Activated naive CD4-positive, alpha-beta T cell treated with anti-CD3 and anti-CD28 coated beads, Interleukin-2, amount 10 ng/mL, durations not matched to agents 7 days and 5 days (primary cell): ENCODE data around the gene SCMH1.
"Not testable (repeated sequence)": the region's sequence is repeated elsewhere in the genome, so short reads cannot be mapped to it uniquely, and the experiment has no call there.

Source experiments
- CTCF ChIA-PET: fragments of 350-600 bp; sonication (Branson Sonifier 250); formaldehyde crosslinking; loops from one replicate; lab custom pipeline; 2021; ENCODE audit warnings: antibody characterized with exemption; lab: Charles Lee
- DNase-seq: peaks from one replicate; pipeline ENCODE4 v3.0.0-alpha.2; 2020
- H3K27ac Mint-ChIP-seq: one replicate; pipeline ENCODE4 v1.8.0; 2021; ENCODE audit warnings: mild to moderate bottlenecking, moderate library complexity, mixed read lengths
- H3K27me3 Mint-ChIP-seq: one replicate; pipeline ENCODE4 v1.8.0; 2021; ENCODE audit warnings: mild to moderate bottlenecking, mixed read lengths
- H3K36me3 Mint-ChIP-seq: one replicate; pipeline ENCODE4 v1.8.0; 2021; ENCODE audit warnings: mixed read lengths
- H3K4me1 Mint-ChIP-seq: one replicate; pipeline ENCODE4 v1.8.0; 2021; ENCODE audit warnings: mixed read lengths
- H3K4me3 Mint-ChIP-seq: one replicate; pipeline ENCODE4 v1.8.0; 2021; ENCODE audit warnings: mild to moderate bottlenecking, moderate library complexity, mixed read lengths
- H3K9me3 Mint-ChIP-seq: one replicate; pipeline ENCODE4 v1.8.0; 2021; ENCODE audit warnings: mixed read lengths

The SCMH1 gene

GRCh38 chr1:41138549-41138948 is 103.6 kb downstream of the SCMH1 start:
- Mint-ChIP-seq H3K27me3 (no peaks in the 10 kb centered on the region), H3K9me3 (peaks cover 2% of the 10 kb centered on the region), H3K36me3 (peaks cover 54% of the 10 kb centered on the region), H3K4me1 (no peaks in the 10 kb centered on the region), H3K27ac (no peak overlapping the region), H3K4me3 (no peak overlapping the region)
- no peak for DNase-seq
- CTCF ChIA-PET, result no interaction called here

GRCh38 chr1:41135196-41135947 is 106.7 kb downstream of the SCMH1 start:
- Mint-ChIP-seq H3K27ac (no peak overlapping the region), H3K4me3 (no peak overlapping the region), H3K36me3 (peaks cover 57% of the 10 kb centered on the region), H3K9me3 (peaks cover 5% of the 10 kb centered on the region), H3K27me3 (no peaks in the 10 kb centered on the region), H3K4me1 (no peaks in the 10 kb centered on the region)
- CTCF ChIA-PET, result no interaction called here
- DNase-seq, result no peak

- H3K4me3 Mint-ChIP-seq, H3K27me3 Mint-ChIP-seq, DNase-seq, CTCF ChIA-PET, H3K27ac Mint-ChIP-seq, H3K4me1 Mint-ChIP-seq, H3K9me3 Mint-ChIP-seq: not testable (repeated sequence)
- peaks cover 51% of the 10 kb centered on the region for H3K36me3 Mint-ChIP-seq
Measured at GRCh38 chr1:41134325-41134724, 107.8 kb downstream of the SCMH1 start.

GRCh38 chr1:41122851-41123518 is 119.1 kb downstream of the SCMH1 start:
- H3K27ac Mint-ChIP-seq, result no peak overlapping the region
- no peaks in the 10 kb centered on the region for H3K4me1 Mint-ChIP-seq
- CTCF ChIA-PET, result interaction anchor here (0.8 to 1.4 kb wide), 3 partner anchors 18 to 391 kb away, joined by 3 to 4 read pairs (median 4); no protein-coding TSS in a partner anchor
- no peaks in the 10 kb centered on the region for H3K9me3 Mint-ChIP-seq
- H3K36me3 Mint-ChIP-seq, result peaks cover 2% of the 10 kb centered on the region
- H3K27me3 Mint-ChIP-seq, result no peaks in the 10 kb centered on the region
- DNase-seq, result peak; percentile 34
- H3K4me3 Mint-ChIP-seq, result no peak overlapping the region

GRCh38 chr1:41122148-41122547 is 120.0 kb downstream of the SCMH1 start:
- H3K27me3 Mint-ChIP-seq, result no peaks in the 10 kb centered on the region
- H3K36me3 Mint-ChIP-seq, result peaks cover 7% of the 10 kb centered on the region
- no peak overlapping the region for H3K4me3 Mint-ChIP-seq
- no peak overlapping the region for H3K27ac Mint-ChIP-seq
- DNase-seq, result no peak
- H3K9me3 Mint-ChIP-seq, result no peaks in the 10 kb centered on the region
- H3K4me1 Mint-ChIP-seq, result no peaks in the 10 kb centered on the region
- CTCF ChIA-PET, result interaction anchor here (1.4 kb wide), 1 partner anchor 17 kb away, joined by 3 read pairs; no protein-coding TSS in a partner anchor

- H3K4me1 Mint-ChIP-seq, result no peaks in the 10 kb centered on the region
- no peak overlapping the region for H3K27ac Mint-ChIP-seq
- CTCF ChIA-PET, result no interaction called here
- no peaks in the 10 kb centered on the region for H3K27me3 Mint-ChIP-seq
- no peak overlapping the region for H3K4me3 Mint-ChIP-seq
- no peak for DNase-seq
- H3K9me3 Mint-ChIP-seq, result no peaks in the 10 kb centered on the region
- H3K36me3 Mint-ChIP-seq, result peaks cover 7% of the 10 kb centered on the region
Measured at GRCh38 chr1:41118645-41119044, 123.5 kb downstream of the SCMH1 start.

- H3K9me3 Mint-ChIP-seq, H3K4me3 Mint-ChIP-seq, H3K36me3 Mint-ChIP-seq, H3K4me1 Mint-ChIP-seq, H3K27ac Mint-ChIP-seq, DNase-seq, H3K27me3 Mint-ChIP-seq, CTCF ChIA-PET: not testable (repeated sequence)
Measured at GRCh38 chr1:41117241-41117640, 124.9 kb downstream of the SCMH1 start.

- Mint-ChIP-seq H3K36me3 (peaks cover 7% of the 10 kb centered on the region), H3K4me3 (no peak overlapping the region), H3K9me3 (no peaks in the 10 kb centered on the region), H3K4me1 (no peaks in the 10 kb centered on the region), H3K27ac (no peak overlapping the region), H3K27me3 (no peaks in the 10 kb centered on the region)
- no peak for DNase-seq
- CTCF ChIA-PET, result no interaction called here
Measured at GRCh38 chr1:41110736-41111135, 131.4 kb downstream of the SCMH1 start.

- no peaks in the 10 kb centered on the region for H3K9me3 Mint-ChIP-seq
- no peak for DNase-seq
- H3K27me3 Mint-ChIP-seq, result no peaks in the 10 kb centered on the region
- H3K4me3 Mint-ChIP-seq, result no peak overlapping the region
- no peaks in the 10 kb centered on the region for H3K4me1 Mint-ChIP-seq
- CTCF ChIA-PET, result no interaction called here
- H3K27ac Mint-ChIP-seq, result no peak overlapping the region
- H3K36me3 Mint-ChIP-seq, result peaks cover 7% of the 10 kb centered on the region
Measured at GRCh38 chr1:41110286-41110685, 131.8 kb downstream of the SCMH1 start.

GRCh38 chr1:41109310-41110197 is 132.6 kb downstream of the SCMH1 start:
- CTCF ChIA-PET, result interaction anchor here (1.3 kb wide), 1 partner anchor 11 kb away, joined by 3 read pairs; no protein-coding TSS in a partner anchor
- H3K36me3 Mint-ChIP-seq, result peaks cover 7% of the 10 kb centered on the region
- no peak for DNase-seq
- H3K27ac Mint-ChIP-seq, result no peak overlapping the region
- no peaks in the 10 kb centered on the region for H3K9me3 Mint-ChIP-seq
- no peaks in the 10 kb centered on the region for H3K4me1 Mint-ChIP-seq
- no peak overlapping the region for H3K4me3 Mint-ChIP-seq
- no peaks in the 10 kb centered on the region for H3K27me3 Mint-ChIP-seq

- no peaks in the 10 kb centered on the region for H3K4me1 Mint-ChIP-seq
- H3K27me3 Mint-ChIP-seq, result no peaks in the 10 kb centered on the region
- no peak overlapping the region for H3K27ac Mint-ChIP-seq
- peaks cover 7% of the 10 kb centered on the region for H3K36me3 Mint-ChIP-seq
- no peak for DNase-seq
- no peaks in the 10 kb centered on the region for H3K9me3 Mint-ChIP-seq
- CTCF ChIA-PET, result interaction anchor here (1.3 kb wide), 1 partner anchor 12 kb away, joined by 3 read pairs; no protein-coding TSS in a partner anchor
- H3K4me3 Mint-ChIP-seq, result no peak overlapping the region
Measured at GRCh38 chr1:41108696-41109275, 133.3 kb downstream of the SCMH1 start.

- Mint-ChIP-seq H3K4me1 (no peaks in the 10 kb centered on the region), H3K36me3 (peaks cover 4% of the 10 kb centered on the region), H3K4me3 (no peak overlapping the region), H3K27ac (no peak overlapping the region), H3K27me3 (no peaks in the 10 kb centered on the region), H3K9me3 (no peaks in the 10 kb centered on the region)
- CTCF ChIA-PET, result no interaction called here
- DNase-seq, result no peak
Measured at GRCh38 chr1:41103766-41104165, 138.3 kb downstream of the SCMH1 start.

GRCh38 chr1:41102653-41103052 is 139.5 kb downstream of the SCMH1 start:
- DNase-seq, result no peak
- CTCF ChIA-PET, result no interaction called here

More at GRCh38 chr1:41102653-41103052, 139.5 kb downstream of the SCMH1 start:
- Mint-ChIP-seq H3K27me3 (no peaks in the 10 kb centered on the region), H3K36me3 (peaks cover 3% of the 10 kb centered on the region), H3K4me3 (no peak overlapping the region), H3K27ac (no peak overlapping the region), H3K4me1 (no peaks in the 10 kb centered on the region), H3K9me3 (no peaks in the 10 kb centered on the region)
